K562 (cell line): Measurements from ENCODE around the gene SNAPC5. TPM values are rescaled to one million over a fixed set of nuclear protein-coding genes. Genes with fewer than 3 reads are reported as not detected.

Experiments
- E2F5 ChIP-seq: sonication (generic); formaldehyde crosslinking; IDR thresholded peaks from 2 replicates; pipeline ENCODE4 v1.8.0; 2022; ENCODE audit warnings: mild to moderate bottlenecking, missing genetic modification reagents
- FOXA3 ChIP-seq, 2 experiments: fragments of 450-650 bp in 1 of 2; sonication (generic) in 1 of 2; formaldehyde crosslinking; IDR thresholded peaks in 1 of 2; conservative IDR thresholded peaks in 1 of 2; 2 replicates each; pipeline versions ENCODE4 v1.4.0 to v1.8.0; 2020 to 2022; ENCODE audit warnings: mild to moderate bottlenecking in 2 of 2, missing genetic modification reagents in 1 of 2
- FOXK1 ChIP-seq: sonication (generic); formaldehyde crosslinking; IDR thresholded peaks from 2 replicates; pipeline ENCODE4 v1.8.0; 2022; ENCODE audit warnings: missing genetic modification reagents, mild to moderate bottlenecking, borderline replicate concordance
- HNRNPL ChIP-seq: fragments of 200-400 bp; formaldehyde crosslinking; IDR thresholded peaks from 2 replicates; pipeline ENCODE4 v1.6.1; 2017; ENCODE audit warnings: low read depth, mild to moderate bottlenecking, low read length
- IRF1 ChIP-seq: sonication (generic); formaldehyde crosslinking; IDR thresholded peaks from 2 replicates; pipeline ENCODE4 v1.8.0; 2022; ENCODE audit warnings: missing genetic modification reagents, mild to moderate bottlenecking, borderline replicate concordance
- NKRF ChIP-seq: fragments of 450-650 bp; IDR thresholded peaks from 2 replicates; pipeline ENCODE4 v1.6.1; 2016; ENCODE audit warnings: borderline replicate concordance
- NONO ChIP-seq, 2 experiments: fragments of 200-400 bp in 1 of 2; fragments of 450-650 bp in 1 of 2; formaldehyde crosslinking in 1 of 2; IDR thresholded peaks; 2 replicates each; pipeline ENCODE4 v1.6.1; 2017; ENCODE audit warnings: low read depth in 2 of 2, mild to moderate bottlenecking in 2 of 2, moderate library complexity in 2 of 2, low read length in 1 of 2
- POLR2AphosphoS5 ChIP-seq: IDR thresholded peaks from 2 replicates; pipeline ENCODE4 v1.6.1; 2011; ENCODE audit warnings: mild to moderate bottlenecking, low read depth, low read length, moderate library complexity; ENCODE audit not compliant: control insufficient read depth, insufficient read depth
- SIN3B ChIP-seq: fragments of 450-650 bp; IDR thresholded peaks from 2 replicates; pipeline ENCODE4 v1.6.1; 2017; ENCODE audit warnings: low read depth, mild to moderate bottlenecking, moderate library complexity
- SIX5 ChIP-seq, 2 experiments: IDR thresholded peaks; 2 replicates each; pipeline ENCODE4 v1.6.1; 2011; ENCODE audit warnings: low read length in 2 of 2, borderline replicate concordance in 1 of 2, low read depth in 1 of 2, mild to moderate bottlenecking in 1 of 2, moderate library complexity in 1 of 2; ENCODE audit not compliant: insufficient read depth in 1 of 2
- SMC3 ChIP-seq: conservative IDR thresholded peaks from 2 replicates; pipeline ENCODE4 v1.6.1; 2011; ENCODE audit warnings: low read depth, low read length, improper control_type of control experiment; ENCODE audit not compliant: insufficient read depth
- ZNF140 ChIP-seq: fragments of 250-450 bp; sonication (Bioruptor Pico); IDR thresholded peaks from 2 replicates; pipeline ENCODE4 v1.8.0; 2021; ENCODE audit warnings: moderate library complexity, mild to moderate bottlenecking, inconsistent platforms
- ZNF316 ChIP-seq: fragments of 450-650 bp; IDR thresholded peaks from 2 replicates; pipeline ENCODE4 v1.6.1; 2016
- ZNF384 ChIP-seq: IDR thresholded peaks from 2 replicates; pipeline ENCODE4 v1.6.1; 2012; ENCODE audit warnings: low read depth, low read length, improper control_type of control experiment
- polyA plus RNA-seq, 8 experiments: library from polyadenylated mRNA; depleted of rRNA in 4 of 8; stranded (reverse) in 5 of 8; unstranded in 3 of 8; fragments of >200 nt; fragmentation: Nextera tagmentation in 2 of 8; fragmentation: Illumina TruSeq in 1 of 8; extraction: Ambion mirVana in 2 of 8; extraction: Trizol in 1 of 8; gene quantifications; 2 replicates each; pipeline versions ENCODE4 v1.2.1 to v1.2.3, GENCODE V29; 2011 to 2014; ENCODE audit warnings: inconsistent platforms in 1 of 8, missing spikeins in 1 of 8
- total RNA-seq, 7 experiments: library from RNA; depleted of rRNA in 6 of 7; stranded (reverse); fragments of >200 nt in 6 of 7; fragmentation: Illumina TruSeq in 2 of 7; extraction: Trizol in 2 of 7; gene quantifications; 2 replicates each; pipeline versions ENCODE4 v1.2.1 to v1.2.3, GENCODE V29; 2011 to 2021; ENCODE audit warnings: low replicate concordance in 1 of 7
- TF ChIP-seq, protein P1 (sequence below), 2 experiments: fragments of 450-650 bp; conservative IDR thresholded peaks; 2 replicates each; pipeline ENCODE4 v1.6.1; 2017; ENCODE audit warnings: mild to moderate bottlenecking in 2 of 2, moderate library complexity in 2 of 2
- TF ChIP-seq, protein P2 (sequence below): fragments of 450-650 bp; IDR thresholded peaks from 2 replicates; pipeline ENCODE4 v1.6.1; 2016; ENCODE audit warnings: antibody characterized with exemption
- TF ChIP-seq, protein P3 (sequence below): sonication (generic); formaldehyde crosslinking; IDR thresholded peaks from 2 replicates; pipeline ENCODE4 v1.8.1; 2022; ENCODE audit warnings: missing genetic modification reagents

SNAPC5 gene
- total and polyA plus RNA-seq, 9 of the 15 experiments (the other 6 are each of a cell fraction or from before 2014, with no cell fraction given): 52.8 to 155 (median 96.5) TPM

DNA sequence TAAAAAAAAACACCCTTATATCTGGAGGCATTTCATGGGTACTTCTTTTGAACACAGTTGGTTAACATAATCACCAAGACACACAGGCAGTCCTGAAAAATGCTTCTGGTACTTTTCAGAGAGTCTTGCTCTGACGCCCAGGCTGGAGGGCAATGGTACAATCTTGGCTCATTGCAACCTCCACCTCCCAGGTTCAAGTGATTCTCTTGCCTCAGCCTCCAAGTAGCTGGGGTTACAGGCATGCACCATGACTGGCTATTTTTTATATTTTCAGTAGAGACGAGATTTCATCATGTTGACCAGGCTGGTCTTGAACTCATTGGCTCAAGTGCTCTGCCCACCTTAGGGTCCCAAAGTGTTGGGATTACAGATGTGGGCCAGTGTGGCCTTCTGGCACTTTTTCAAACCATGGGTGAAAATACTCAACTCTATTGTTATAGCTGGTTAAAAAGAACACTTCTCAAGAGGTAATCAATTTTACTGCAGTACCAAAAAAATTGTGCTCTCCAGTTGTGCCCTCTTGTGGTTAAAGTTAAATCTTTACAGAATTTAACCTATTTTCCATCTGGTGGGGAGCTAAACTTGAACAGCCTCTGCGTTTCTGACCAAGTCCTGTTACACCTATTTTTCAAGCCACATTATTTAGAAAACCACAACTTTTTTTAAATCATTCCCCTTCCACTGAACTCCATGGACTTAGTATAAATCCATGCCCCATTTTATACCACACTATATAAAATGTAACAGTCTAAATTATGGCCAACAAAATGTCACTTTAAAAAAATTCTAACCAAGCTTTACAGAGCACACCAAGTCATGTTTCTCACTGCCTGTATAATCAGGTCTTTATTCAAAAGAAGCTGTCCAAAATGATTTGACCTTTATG is 1.2 kb upstream of the SNAPC5 start (continued):
- TF ChIP-seq ZNF316: 0 out of 2 replicates have a peak, but pooled peaks have one; percentile 7
- no peak for TF ChIP-seq SIN3B
- TF ChIP-seq NONO (IDR thresholded peaks at IDR 0.05; ENCODE audit: low read depth in 2 of 2, low read length in 1 of 2): 0 out of 4 replicates have a peak, but pooled peaks of 1 of the 2 experiments have one; percentile 10
- TF ChIP-seq SIX5 (IDR thresholded peaks at IDR 0.05; ENCODE audit: borderline replicate concordance in 1 of 2, insufficient read depth in 1 of 2, low read depth in 1 of 2, low read length in 2 of 2): no peak
- TF ChIP-seq, protein P1, sequence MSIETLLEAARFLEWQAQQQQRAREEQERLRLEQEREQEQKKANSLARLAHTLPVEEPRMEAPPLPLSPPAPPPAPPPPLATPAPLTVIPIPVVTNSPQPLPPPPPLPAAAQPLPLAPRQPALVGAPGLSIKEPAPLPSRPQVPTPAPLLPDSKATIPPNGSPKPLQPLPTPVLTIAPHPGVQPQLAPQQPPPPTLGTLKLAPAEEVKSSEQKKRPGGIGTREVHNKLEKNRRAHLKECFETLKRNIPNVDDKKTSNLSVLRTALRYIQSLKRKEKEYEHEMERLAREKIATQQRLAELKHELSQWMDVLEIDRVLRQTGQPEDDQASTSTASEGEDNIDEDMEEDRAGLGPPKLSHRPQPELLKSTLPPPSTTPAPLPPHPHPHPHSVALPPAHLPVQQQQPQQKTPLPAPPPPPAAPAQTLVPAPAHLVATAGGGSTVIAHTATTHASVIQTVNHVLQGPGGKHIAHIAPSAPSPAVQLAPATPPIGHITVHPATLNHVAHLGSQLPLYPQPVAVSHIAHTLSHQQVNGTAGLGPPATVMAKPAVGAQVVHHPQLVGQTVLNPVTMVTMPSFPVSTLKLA (conservative IDR thresholded peaks at IDR 0.05): no peak
- no peak for TF ChIP-seq FOXK1 (CRISPR knock-in tag)
- TF ChIP-seq, protein P2, sequence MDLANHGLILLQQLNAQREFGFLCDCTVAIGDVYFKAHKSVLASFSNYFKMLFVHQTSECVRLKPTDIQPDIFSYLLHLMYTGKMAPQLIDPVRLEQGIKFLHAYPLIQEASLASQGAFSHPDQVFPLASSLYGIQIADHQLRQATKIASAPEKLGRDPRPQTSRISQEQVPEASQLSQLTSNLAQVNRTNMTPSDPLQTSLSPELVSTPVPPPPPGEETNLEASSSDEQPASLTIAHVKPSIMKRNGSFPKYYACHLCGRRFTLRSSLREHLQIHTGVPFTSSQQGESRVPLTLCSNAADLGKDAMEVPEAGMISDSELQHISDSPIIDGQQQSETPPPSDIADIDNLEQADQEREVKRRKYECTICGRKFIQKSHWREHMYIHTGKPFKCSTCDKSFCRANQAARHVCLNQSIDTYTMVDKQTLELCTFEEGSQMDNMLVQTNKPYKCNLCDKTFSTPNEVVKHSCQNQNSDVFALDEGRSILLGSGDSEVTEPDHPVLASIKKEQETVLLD: no peak
- TF ChIP-seq IRF1 (CRISPR knock-in tag): no peak
- peak; percentile 21; the same call in 1 of the 2 replicates for TF ChIP-seq ZNF384
- TF ChIP-seq E2F5 (CRISPR knock-in tag): no peak
- 0 out of 2 replicates have a peak, but pooled peaks have one; percentile 36 for TF ChIP-seq HNRNPL
- peak; percentile 33; the same call in 1 of the 2 replicates for TF ChIP-seq SMC3
- TF ChIP-seq, protein P3, sequence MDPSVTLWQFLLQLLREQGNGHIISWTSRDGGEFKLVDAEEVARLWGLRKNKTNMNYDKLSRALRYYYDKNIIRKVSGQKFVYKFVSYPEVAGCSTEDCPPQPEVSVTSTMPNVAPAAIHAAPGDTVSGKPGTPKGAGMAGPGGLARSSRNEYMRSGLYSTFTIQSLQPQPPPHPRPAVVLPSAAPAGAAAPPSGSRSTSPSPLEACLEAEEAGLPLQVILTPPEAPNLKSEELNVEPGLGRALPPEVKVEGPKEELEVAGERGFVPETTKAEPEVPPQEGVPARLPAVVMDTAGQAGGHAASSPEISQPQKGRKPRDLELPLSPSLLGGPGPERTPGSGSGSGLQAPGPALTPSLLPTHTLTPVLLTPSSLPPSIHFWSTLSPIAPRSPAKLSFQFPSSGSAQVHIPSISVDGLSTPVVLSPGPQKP (CRISPR knock-in tag): no peak
- peak; percentile 36; the same call in 1 of the 2 replicates for TF ChIP-seq POLR2AphosphoS5
- TF ChIP-seq FOXA3 (CRISPR knock-in tag; conservative IDR thresholded peaks at IDR 0.05 in 1 of 2, IDR thresholded peaks at IDR 0.05 in 1 of 2): no peak
- TF ChIP-seq ZNF140 (CRISPR knock-in tag): no peak
- TF ChIP-seq NKRF: no peak
